BE2C (cell line): ENCODE data around the gene C15orf62.

Experiments used
- DNase-seq: peaks from one replicate; pipeline ENCODE4 v3.0.0-alpha.2; 2020
- H3K27me3 ChIP-seq: fragments of 250-450 bp; sonication (Bioruptor Pico); 2 replicates; pipeline ENCODE4 v1.5.1; 2020; ENCODE audit warnings: mild to moderate bottlenecking
- H3K36me3 ChIP-seq: fragments of 250-450 bp; sonication (Bioruptor Pico); 2 replicates; pipeline ENCODE4 v1.5.1; 2020; ENCODE audit warnings: mild to moderate bottlenecking
- H3K4me1 ChIP-seq: fragments of 250-450 bp; sonication (Bioruptor Pico); 2 replicates; pipeline ENCODE4 v1.5.1; 2020
- H3K4me3 ChIP-seq: 2 replicates; pipeline ENCODE4 v1.5.1; 2011; ENCODE audit warnings: low read depth, low read length
- H3K9me3 ChIP-seq: fragments of 250-450 bp; sonication (Bioruptor Pico); 2 replicates; pipeline ENCODE4 v1.5.1; 2020
- CTCF ChIP-seq: IDR thresholded peaks from 2 replicates; pipeline ENCODE4 v1.5.1; 2012; ENCODE audit warnings: mild to moderate bottlenecking, low read depth, low read length

C15orf62 gene

GRCh38 chr15:40790718-40791117, 20.9 kb downstream of the C15orf62 start:
- TF ChIP-seq CTCF = no peak
- H3K4me1 ChIP-seq = no peaks in the 10 kb centered on the region
- peaks cover 12% of the 10 kb centered on the region for H3K36me3 ChIP-seq
- no peaks in the 10 kb centered on the region for H3K27me3 ChIP-seq
- H3K4me3 ChIP-seq = no peak overlapping the region
- H3K9me3 ChIP-seq = no peaks in the 10 kb centered on the region
- DNase-seq = no peak

GRCh38 chr15:40792394-40792793, 22.6 kb downstream of the C15orf62 start:
- no peaks in the 10 kb centered on the region for H3K27me3 ChIP-seq
- TF ChIP-seq CTCF = no peak
- DNase-seq = no peak
- H3K9me3 ChIP-seq = no peaks in the 10 kb centered on the region
- no peak overlapping the region for H3K4me3 ChIP-seq
- H3K4me1 ChIP-seq = no peaks in the 10 kb centered on the region
- H3K36me3 ChIP-seq = peaks cover 12% of the 10 kb centered on the region

- Histone ChIP-seq H3K4me3 (no peak overlapping the region), H3K36me3 (peaks cover 12% of the 10 kb centered on the region), H3K4me1 (no peaks in the 10 kb centered on the region), H3K9me3 (no peaks in the 10 kb centered on the region), H3K27me3 (no peaks in the 10 kb centered on the region)
- TF ChIP-seq CTCF = no peak
- no peak for DNase-seq
Observed at GRCh38 chr15:40793216-40793989, 23.6 kb downstream of the C15orf62 start.

- Histone ChIP-seq H3K27me3 (no peaks in the 10 kb centered on the region), H3K4me3 (no peak overlapping the region), H3K9me3 (no peaks in the 10 kb centered on the region), H3K4me1 (no peaks in the 10 kb centered on the region), H3K36me3 (peaks cover 12% of the 10 kb centered on the region)
- no peak for TF ChIP-seq CTCF
- DNase-seq = no peak
Observed at GRCh38 chr15:40796041-40796440, 26.3 kb downstream of the C15orf62 start.

GRCh38 chr15:40796512-40796911, 26.7 kb downstream of the C15orf62 start:
- Histone ChIP-seq H3K27me3 (no peaks in the 10 kb centered on the region), H3K36me3 (peaks cover 12% of the 10 kb centered on the region), H3K9me3 (no peaks in the 10 kb centered on the region), H3K4me3 (no peak overlapping the region), H3K4me1 (no peaks in the 10 kb centered on the region)
- TF ChIP-seq CTCF = no peak
- no peak for DNase-seq

- no peak for DNase-seq
- Histone ChIP-seq H3K9me3 (no peaks in the 10 kb centered on the region), H3K36me3 (no peaks in the 10 kb centered on the region; the same call in 1 of the 2 replicates), H3K4me3 (no peak overlapping the region), H3K27me3 (no peaks in the 10 kb centered on the region), H3K4me1 (no peaks in the 10 kb centered on the region)
- no peak for TF ChIP-seq CTCF
Observed at GRCh38 chr15:40799523-40799922, 29.7 kb downstream of the C15orf62 start.
